HG03097 (cell line): Measurements from ENCODE around the gene TSHZ1.

Source experiments
- ATAC-seq: cut with Tn5 transposase; IDR thresholded peaks from one replicate; pipeline ENCODE4 v1.9.1; 2021; ENCODE audit not compliant: unreplicated experiment, low FRiP score

TSHZ1 gene

DNA sequence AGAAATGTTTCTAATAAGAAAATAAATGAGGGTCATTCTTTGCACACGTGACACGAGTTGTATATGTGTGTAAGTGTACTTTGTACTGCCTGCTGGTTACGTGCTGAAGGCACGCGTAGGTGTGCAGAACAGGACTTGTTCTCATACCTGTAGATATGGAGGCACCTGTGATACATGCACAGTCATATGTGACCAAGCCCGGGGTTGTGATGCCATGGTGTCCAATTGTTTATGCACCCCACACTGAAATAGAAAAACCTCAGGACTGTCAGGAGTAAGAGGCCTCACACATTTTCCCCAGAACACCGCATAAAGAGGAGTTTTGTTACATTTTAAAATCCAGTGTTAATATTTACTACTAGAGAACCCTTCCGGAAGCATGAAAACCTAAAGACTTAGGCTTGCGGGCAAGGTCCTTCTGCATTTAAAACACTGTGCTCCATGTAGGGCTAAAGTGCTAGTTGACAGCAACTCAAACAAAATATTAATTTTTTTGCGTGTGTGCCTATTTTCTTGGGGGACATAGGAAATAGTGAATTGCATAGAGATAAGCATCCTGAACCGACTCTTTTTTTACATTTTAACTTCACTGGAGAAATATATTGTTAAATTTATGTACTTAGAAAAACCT lies 9.3 kb downstream of the TSHZ1 start:
- no peak for ATAC-seq

DNA sequence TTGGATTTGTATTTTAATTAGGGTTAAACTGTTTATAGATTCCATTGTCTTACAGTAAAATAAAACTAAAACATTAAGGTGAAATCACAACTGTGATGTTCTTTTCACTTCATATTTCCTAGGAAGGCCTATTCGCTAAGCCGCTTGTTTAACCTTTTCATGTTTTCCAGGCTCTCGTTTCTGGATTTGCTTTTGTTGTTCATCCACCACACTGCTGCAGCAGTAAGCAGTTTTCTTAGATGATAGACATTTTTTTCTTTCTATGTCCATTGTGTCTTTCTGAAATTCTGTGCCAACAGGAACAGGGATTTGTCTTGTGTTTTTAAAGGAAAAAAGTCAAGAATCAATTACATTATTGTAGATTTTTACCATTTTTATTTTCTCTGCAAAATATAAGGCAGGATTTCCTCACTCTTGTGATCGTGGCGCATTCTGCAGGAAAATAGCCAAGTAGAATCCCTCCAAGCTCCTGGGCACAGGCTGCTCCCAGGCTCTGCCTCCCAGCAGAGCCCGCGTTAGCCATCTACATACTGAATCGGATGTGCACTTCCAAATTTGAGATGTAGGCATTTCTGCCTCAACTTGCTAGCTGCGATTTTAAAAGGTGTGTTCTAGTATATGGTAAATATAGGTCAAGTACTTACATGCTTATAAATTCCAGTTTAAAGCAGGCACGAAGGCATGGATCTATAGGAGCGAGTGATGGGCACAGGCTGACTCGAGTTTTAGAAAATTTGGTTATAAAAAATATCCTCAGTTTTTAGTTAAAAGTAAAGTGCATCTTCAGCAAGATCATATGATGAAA lies 10.2 kb downstream of the TSHZ1 start:
- ATAC-seq = no peak

DNA sequence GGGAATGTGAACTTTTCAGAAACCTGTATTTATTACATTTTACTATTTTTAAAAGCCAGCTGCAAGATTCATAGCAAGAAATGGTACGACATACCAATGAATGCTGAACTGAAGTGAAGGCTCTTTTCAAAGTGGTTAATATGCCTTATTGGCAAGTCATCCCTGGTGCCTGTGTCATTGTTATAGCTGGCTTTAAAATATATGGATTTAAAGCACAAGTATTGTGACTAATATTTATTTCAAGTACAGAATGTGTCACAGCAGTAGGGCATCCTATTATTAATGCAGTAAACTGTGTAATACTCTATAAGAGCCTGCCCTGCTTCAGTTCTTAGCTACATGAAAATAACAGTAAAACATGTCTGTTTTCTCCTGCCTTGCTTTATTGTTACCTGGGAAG lies 10.8 kb downstream of the TSHZ1 start:
- ATAC-seq = no peak

DNA sequence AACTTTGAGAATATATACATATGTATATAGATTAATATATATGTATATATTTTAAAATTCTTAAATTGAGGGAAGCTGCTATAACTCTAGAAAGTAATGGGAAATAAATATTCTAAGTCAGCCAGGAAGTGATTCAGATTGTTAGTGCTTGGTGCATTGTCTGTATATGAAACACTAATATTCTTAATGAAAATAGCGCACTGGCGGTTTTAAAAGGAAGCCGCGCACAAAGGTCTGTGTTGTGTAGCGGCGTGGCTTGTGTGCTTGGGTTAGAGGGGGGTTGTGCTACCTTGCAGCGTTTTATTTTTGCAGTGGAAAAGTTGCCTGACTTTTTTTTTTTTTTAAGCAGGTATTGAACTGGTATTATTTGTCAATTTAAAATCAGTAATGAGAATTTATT lies 11.3 kb downstream of the TSHZ1 start:
- ATAC-seq = no peak

DNA sequence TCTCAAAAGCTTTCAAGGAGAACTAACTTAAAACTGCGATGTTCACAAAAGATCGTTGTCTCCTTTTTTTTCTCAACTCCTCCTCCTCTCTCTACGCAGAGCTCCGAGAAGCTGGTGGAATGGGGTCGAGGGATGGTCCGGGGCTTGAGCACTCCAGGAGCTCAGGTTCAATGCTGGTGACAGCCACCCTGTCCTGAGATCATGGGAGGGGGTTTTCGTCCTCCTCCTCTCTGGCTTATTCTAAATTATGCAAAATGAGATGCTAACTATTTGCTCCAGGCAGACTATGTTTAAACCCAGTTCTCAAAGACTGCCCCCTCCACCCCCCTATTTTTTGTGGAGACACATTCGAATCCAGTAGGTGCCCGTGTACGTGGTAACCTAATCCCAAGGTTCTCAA lies 11.8 kb downstream of the TSHZ1 start:
- ATAC-seq = no peak

DNA sequence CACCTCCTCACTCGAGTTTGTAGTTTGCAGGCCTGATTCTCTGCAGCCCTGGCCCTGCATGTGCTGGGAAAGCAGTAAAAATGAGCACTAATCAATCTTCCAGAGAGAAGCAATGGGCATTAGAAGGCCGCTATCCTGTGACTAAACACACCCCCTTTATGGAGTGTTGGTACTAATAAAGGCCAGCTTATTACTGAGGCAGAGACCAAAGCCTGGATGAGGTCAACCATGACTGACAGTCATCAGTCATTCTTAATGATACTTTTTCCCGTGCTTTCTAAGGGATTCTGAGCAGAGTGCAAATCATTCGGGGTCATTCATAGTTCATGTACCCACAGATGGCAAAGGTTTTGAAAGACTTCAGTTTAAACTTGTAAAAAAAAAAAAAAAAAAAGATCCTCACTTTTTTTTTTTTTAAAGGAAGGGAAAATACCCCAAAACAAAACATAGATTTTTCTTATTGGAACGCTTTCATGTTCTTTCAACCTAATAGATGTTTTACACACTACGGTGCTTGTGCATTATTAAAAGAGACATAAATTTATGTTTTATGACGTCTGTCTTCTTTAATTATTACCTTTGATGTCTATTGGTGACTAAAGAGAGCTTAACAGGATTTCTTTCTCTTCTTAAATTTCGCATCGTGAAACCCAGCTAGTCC lies 13.2 kb downstream of the TSHZ1 start:
- no peak for ATAC-seq

DNA sequence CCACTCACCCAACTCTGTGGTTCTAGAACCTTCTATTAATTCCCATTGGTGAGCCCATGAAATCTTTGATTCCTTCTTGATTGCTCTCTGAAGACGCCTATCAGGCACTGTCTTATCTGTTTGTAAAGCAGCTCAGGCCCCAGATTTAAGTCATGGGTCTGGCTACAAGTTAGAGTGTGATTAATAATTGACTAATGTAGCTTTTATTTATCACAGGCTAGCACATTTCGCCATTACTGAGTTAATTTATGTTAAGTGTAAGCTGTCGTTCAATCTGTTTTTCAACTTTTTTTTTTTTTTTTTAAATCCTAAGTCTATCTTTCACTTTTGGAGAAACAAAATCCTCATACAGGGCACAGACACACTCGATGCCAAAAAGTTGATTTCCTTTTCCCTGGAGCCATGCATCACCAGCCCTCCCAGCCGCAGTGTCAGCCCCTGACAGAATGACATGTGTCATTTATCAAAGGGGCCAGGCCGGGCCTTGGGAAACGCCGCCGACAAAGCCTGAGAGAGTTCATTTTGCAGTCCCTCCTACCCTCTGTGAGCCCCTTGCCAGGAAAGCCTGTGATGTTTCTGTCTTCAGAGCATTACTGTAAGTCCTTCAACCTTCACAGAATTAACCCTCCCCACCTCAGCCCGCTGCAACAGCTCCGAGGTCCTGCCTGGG lies 15.8 kb downstream of the TSHZ1 start:
- ATAC-seq = no peak

DNA sequence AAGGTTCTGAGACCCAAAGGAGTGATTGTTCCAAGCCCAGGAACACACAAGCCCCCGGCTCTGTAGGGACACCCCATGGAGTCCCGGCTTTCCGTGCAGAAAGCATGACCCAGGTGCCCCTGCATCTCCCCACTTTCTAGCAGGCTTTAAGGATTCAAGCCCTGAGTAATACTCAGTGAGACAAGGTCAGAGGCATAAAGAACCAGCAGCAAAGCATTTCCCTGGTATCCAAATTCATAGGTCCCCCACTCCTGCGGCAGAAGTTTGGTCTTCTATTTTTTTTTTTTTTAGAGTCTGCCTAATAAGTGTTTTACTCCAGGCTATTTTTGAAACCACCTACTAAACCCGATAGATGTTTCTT lies 16.3 kb downstream of the TSHZ1 start:
- ATAC-seq = no peak

DNA sequence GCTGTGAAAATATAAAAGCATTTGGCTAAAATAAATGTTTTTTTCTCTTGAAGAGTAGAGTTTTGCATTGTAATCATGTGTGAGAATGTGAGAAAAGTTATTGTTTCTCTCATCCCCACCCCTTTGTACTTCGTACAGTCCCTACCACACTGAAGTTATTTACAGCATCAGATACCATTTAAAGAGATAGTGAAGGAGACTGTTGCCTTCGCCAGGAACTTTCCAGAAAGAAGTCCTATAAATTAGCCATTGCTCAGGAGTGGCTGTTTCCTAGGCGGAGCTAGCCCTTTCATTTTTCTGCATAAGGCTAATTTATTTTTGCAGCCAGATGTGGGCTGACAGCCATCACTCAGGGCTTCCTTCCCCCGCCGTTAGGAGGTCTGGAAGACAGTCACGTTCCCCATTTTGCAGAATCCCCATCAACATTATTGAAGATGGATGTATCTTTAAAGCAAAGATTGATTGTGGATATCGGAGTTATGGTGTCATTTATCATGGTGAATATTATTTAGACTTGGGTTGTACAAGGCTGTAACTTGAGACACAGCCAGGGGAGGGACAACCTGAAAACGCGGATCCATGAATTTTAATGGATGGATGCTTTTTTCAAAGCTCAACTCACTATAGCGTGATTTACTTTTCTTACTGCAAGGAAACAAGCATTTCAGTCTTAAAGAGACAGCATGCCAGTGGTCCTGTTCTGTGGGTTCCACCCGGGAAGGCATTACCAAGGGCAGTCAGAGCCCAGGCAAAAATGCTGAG lies 17.1 kb downstream of the TSHZ1 start:
- ATAC-seq = no peak

DNA sequence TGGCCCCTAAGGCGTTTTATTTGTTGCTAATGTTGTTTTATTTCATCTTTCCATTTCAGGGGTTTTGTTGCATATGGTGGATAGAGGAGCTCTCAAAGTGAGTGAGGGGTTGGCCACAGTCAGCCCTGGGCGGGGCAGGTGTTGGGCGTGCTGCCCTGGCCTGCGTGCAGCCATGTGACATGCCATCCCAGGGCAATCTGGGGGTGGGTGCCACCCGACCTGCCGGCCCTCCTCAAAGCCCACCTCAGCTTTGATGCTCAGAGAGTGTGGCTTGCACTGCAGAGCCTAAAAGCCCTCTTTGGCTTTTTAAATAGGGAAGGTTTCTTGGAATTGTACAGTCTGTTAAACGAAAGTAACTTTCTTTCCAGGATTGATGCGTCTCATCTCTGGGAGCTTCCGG lies 18.4 kb downstream of the TSHZ1 start:
- ATAC-seq = no peak

DNA sequence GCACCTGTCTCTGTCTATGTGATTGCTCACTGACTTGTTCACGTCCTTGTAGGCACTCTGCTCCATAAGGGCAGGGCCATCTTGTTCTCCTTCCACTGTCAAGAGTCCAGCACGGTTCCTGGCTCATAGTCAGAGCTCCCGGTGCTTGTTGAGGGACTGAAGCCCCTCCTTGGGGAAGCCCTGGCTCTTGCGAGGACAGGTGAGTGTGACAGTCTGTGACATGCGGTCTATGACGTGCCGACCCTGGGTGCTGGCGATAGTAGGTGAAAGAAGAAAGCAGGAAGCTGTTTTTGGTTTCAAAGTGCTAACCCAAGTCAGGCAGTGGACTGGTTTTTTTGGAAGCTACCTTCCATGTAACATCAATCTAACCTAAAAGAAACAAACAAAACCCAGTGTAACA lies 18.8 kb downstream of the TSHZ1 start:
- ATAC-seq = no peak

DNA sequence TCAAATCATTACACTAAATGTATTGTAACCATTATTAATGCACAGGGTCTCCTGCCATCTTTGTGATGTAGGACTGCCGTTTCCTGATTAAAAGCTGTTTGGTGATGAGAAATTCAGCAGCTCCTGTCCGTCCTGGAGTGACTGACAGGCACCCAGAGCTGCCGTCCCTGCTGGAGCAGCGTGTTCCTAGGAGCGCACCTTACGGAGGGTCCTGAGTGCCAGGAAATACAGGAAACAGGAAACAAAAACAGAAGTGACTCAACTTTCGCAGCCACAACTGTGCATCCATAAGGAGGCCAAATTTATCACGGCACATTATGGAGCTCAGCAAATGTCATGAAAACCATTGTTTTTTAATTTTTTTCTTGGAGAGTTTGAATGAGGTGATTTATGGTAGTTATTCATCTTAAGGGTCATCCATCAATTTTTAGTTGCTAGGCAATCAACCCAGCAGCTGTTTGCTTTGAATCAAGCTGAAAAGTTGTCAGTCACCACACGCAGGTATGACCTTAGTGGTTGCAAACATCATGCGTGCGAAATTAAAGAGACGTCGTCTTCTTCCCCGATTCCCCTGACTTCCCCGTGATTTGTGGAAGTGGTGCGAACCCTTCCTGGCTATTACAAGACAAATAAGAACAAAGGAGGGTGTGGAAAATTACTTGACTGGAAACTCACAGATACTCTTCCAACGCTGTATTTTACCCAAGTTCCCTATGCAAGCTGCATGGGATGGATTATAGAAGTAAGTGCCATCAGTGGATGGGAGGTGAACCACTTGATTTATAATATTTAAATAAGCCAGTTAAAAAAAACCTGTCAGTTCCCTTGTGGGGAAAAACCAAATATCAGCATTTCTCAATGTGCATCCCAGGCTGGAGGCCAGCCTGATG lies 19.8 kb downstream of the TSHZ1 start:
- ATAC-seq = no peak

DNA sequence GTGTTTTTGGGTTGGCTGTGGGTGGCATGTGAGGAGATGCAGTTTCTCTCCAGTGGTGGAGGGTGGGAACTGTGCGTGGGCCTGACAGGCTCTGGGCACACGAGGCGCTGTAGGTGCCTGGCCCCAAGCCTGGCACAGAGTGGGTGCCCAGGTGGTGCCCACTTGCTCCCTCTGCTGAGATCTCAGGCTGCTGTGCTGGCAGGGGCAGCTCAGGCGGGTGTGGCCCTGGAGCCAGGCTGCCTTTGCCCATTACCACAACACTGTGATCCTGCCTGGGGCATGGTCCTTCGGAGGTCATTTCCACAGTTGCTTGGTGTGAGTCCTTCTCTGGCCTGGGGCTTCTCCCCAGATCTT lies 20.4 kb downstream of the TSHZ1 start:
- no peak for ATAC-seq

DNA sequence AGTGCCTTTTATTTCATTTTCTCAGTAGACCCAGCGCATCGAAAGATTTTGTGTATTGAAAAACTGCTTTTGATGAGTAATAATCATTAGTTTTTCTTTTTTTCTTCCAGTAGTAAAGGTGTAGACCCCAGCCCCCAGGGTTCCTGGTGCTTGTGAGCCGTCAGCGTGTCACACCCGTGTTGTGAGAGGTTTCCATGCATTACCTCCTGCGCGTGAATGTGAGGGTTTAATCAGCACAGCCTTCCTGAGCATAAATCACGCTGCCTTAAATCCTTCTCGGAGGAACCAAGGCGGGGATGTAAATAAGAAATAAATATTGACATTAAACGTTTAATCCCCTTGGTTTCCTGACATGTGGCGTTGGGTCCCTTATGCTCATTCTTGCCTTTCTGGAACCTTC lies 24.3 kb downstream of the TSHZ1 start:
- no peak for ATAC-seq

DNA sequence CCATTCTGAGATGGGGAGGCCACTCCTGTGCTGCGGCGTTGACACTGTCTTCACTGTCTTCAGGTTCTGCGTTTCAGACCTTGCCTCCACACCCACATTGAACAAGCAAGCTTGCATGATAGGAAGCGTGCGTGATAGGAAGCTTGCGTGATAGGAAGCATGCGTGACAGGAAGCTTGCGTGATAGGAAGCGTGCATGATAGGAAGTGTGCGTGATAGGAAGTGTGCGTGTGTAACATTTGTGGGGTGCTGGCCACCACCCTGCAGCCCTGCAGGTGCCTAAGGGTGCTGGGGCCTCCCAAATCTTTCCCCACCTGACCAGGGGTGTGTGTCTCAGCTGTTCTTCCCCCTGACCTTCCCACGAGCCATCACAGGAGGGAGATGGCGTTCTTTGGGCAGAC lies 25.3 kb downstream of the TSHZ1 start:
- ATAC-seq = no peak

DNA sequence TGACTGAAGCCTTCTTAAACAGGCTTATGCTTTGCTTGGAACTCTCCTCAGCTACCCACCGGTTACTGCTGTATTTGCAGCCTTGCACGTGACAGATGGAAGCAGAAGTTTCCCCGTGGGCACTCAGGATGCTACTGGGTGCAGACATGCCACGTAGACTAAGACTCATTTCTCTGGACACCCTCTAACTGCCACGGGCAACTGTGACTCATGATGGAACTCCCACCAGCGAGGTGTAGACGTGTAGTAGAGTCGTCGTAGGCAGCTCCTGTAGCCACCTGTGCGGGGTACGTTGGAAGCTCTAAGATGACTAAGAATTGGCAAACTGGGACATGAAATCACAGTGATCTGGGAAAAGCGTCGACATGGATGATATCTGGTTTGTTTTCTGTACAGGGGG lies 27.5 kb downstream of the TSHZ1 start:
- ATAC-seq = no peak

DNA sequence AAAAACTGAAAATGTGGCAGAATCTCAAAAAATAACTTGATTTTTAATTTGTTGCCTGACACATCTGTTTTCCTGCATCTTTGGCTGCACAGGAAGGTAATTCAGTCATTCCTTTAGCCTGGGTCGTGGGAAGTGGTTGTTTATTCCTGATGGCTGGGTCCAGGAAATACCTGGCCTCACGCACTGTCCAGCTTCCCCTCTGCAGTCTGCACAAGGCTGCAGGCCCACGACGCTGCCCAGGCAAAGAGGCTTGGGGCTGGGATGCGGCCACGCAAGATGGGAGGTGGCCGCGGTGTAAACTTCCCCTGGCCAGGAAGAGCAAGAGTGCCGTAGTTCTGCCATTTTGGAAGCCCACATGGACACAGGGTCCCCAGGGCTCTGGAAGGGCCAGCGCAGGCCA lies 28.2 kb downstream of the TSHZ1 start:
- ATAC-seq = no peak

DNA sequence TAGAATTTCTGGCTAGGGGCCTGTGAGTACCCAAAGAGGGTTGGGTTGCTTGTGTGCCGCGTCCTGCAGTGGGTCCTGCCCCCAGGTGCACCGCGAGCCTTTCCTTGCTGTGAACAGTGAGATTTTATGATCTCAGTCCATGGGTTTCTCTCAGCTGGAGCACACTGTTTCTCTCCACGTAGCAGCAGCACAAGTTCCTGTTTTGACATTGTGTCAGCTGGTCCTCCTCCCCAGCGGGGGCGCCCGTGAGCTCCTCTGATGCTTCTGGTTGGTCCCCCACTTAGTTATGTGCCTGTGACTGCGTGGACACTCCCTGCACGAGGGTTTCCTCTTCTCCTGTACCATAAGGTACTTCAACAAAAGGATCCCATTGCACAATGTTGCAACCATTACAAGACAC lies 29.8 kb downstream of the TSHZ1 start:
- ATAC-seq = no peak

DNA sequence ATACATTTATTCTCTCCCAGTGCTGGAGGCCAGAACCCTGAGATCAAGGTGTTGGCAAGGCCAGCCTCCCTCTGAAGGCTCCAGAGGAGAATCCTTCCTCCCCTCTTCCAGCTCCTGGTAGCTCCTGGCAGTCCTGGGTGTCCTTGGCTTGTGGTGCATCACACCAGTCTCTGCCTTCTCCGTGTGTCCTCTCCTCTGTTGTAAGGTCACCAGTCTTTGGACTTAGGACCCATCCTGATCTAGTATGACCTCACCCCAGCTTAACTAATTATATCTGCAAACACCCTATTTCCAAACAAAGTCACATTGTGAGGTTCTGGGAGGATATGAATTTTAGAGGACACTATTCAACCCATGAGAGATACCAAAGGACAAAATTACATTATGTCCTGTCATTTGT lies 31.1 kb downstream of the TSHZ1 start:
- ATAC-seq = no peak
